DND-41 (cell line): ENCODE measurements around the gene TTLL7.

Source experiments
- CTCF ChIP-seq: IDR thresholded peaks from 2 replicates; pipeline ENCODE4 v1.5.1; 2012; ENCODE audit warnings: borderline replicate concordance, low read length, moderate library complexity, mild to moderate bottlenecking; ENCODE audit not compliant: poor library complexity, severe bottlenecking; ENCODE audit errors: extremely low read depth
- EZH2 ChIP-seq: IDR thresholded peaks from 3 replicates; pipeline ENCODE4 v1.6.1; 2012; ENCODE audit warnings: borderline replicate concordance, low read depth, mild to moderate bottlenecking, moderate library complexity, low read length, inconsistent platforms; ENCODE audit not compliant: severe bottlenecking

GRCh38 chr1:83954166-83954823 lies 44.6 kb downstream of the TTLL7 start:
- TF ChIP-seq CTCF (no peak), EZH2 (no peak)
